ENCODE data around the gene EFCAB6.

DNA sequence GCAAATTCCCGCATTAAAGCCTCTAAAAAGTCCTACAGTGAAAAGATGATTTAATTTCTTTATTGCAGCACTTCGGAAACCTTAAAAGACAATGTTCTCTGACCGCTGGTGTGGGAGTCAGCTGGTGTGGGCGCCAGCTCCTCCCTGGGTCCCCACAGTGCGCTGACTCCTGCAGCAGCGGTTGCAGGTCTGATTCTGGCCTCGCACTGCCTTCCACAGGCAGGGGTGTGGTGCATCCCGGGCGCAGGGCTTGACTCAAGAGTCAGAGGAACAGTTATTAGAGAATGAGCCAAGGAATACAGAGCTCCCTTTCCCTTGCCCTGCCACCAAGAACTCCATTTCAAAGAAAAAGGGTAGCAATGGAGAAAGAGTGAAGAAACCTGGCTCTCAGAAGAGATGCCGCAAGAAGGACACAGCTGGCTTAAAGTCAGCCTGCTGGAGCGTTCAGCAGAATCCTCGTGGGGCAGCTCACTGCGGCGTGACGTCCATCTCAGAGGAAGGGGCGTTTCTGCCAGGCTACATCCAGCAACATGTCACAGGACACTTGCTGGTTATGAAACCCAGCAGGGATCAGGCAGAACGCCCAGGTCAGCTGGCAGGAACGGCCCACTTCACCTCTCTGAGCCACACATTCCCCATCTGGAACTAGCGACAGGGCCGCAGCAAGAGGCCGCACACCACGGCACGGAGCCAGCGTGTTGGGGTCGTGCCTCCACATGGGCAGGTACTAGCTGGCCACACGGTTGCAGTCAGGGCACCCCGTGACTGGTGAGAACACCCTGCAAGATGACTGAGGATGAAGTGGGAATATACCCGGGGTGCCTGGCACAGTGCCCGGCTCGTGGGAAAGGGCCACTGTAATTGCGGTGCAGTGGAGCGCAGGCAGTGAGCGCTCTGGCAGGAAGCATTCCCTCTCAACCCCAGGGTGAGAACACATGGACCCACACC lies 18.1 kb upstream of the EFCAB6 start:
- TF ChIP-seq, protein P1, sequence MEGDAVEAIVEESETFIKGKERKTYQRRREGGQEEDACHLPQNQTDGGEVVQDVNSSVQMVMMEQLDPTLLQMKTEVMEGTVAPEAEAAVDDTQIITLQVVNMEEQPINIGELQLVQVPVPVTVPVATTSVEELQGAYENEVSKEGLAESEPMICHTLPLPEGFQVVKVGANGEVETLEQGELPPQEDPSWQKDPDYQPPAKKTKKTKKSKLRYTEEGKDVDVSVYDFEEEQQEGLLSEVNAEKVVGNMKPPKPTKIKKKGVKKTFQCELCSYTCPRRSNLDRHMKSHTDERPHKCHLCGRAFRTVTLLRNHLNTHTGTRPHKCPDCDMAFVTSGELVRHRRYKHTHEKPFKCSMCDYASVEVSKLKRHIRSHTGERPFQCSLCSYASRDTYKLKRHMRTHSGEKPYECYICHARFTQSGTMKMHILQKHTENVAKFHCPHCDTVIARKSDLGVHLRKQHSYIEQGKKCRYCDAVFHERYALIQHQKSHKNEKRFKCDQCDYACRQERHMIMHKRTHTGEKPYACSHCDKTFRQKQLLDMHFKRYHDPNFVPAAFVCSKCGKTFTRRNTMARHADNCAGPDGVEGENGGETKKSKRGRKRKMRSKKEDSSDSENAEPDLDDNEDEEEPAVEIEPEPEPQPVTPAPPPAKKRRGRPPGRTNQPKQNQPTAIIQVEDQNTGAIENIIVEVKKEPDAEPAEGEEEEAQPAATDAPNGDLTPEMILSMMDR (conservative IDR thresholded peaks at IDR 0.05; ENCODE audit: low read depth, low read length) = no peak
- TF ChIP-seq RFX5 (IDR thresholded peaks at IDR 0.05; ENCODE audit: low read depth, low read length) (no peak), FOS (IDR thresholded peaks at IDR 0.05; ENCODE audit: low read depth, low read length) (no peak), RAD21 (IDR thresholded peaks at IDR 0.05; ENCODE audit: low read length) (no peak), SMC3 (IDR thresholded peaks at IDR 0.05; ENCODE audit: low read depth, low read length) (no peak), MAFK (IDR thresholded peaks at IDR 0.05; ENCODE audit: low read depth, low read length) (no peak), NFE2L2 (IDR thresholded peaks at IDR 0.05; ENCODE audit: low read depth, low read length) (no peak), CEBPB (IDR thresholded peaks at IDR 0.05; ENCODE audit: low read depth, low read length) (no peak), POLR2A (IDR thresholded peaks at IDR 0.05; ENCODE audit: low read depth, low read length) (no peak)
- TF ChIP-seq, protein P2, sequence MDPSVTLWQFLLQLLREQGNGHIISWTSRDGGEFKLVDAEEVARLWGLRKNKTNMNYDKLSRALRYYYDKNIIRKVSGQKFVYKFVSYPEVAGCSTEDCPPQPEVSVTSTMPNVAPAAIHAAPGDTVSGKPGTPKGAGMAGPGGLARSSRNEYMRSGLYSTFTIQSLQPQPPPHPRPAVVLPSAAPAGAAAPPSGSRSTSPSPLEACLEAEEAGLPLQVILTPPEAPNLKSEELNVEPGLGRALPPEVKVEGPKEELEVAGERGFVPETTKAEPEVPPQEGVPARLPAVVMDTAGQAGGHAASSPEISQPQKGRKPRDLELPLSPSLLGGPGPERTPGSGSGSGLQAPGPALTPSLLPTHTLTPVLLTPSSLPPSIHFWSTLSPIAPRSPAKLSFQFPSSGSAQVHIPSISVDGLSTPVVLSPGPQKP (IDR thresholded peaks at IDR 0.05; ENCODE audit: borderline replicate concordance, low read depth, low read length) = no peak
